ENCODE measurements around the gene SUSD6. TPM values are rescaled to one million over a fixed set of nuclear protein-coding genes. Genes with fewer than 3 reads are reported as not detected.

Gene SUSD6
- total RNA-seq, 1 donor from 2014 or later: 67.1 TPM

GRCh38 chr14:69571449-69572029 lies 39.9 kb upstream of the SUSD6 start:
- Mint-ChIP-seq H3K4me1 (peaks cover 13% of the 10 kb centered on the region), H3K27me3 (peaks cover 56% of the 10 kb centered on the region), H3K27ac (no peak overlapping the region), H3K4me3 (no peak overlapping the region), H3K36me3 (ENCODE audit: low read depth) (no peaks in the 10 kb centered on the region), H3K9me3 (no peaks in the 10 kb centered on the region)
- DNase-seq: no peak
- ChIA-PET POLR2A (no interaction called here), CTCF (interaction anchor here (1.3 to 2.6 kb wide), 2 partner anchors 9 to 329 kb away, joined by 6 to 7 read pairs; no protein-coding TSS in a partner anchor)
- intact Hi-C loops (cut with micrococcal nuclease): no loop called here
- TF ChIP-seq, protein P1, sequence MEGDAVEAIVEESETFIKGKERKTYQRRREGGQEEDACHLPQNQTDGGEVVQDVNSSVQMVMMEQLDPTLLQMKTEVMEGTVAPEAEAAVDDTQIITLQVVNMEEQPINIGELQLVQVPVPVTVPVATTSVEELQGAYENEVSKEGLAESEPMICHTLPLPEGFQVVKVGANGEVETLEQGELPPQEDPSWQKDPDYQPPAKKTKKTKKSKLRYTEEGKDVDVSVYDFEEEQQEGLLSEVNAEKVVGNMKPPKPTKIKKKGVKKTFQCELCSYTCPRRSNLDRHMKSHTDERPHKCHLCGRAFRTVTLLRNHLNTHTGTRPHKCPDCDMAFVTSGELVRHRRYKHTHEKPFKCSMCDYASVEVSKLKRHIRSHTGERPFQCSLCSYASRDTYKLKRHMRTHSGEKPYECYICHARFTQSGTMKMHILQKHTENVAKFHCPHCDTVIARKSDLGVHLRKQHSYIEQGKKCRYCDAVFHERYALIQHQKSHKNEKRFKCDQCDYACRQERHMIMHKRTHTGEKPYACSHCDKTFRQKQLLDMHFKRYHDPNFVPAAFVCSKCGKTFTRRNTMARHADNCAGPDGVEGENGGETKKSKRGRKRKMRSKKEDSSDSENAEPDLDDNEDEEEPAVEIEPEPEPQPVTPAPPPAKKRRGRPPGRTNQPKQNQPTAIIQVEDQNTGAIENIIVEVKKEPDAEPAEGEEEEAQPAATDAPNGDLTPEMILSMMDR (IDR thresholded peaks at IDR 0.05): no peak
- no peak for ATAC-seq (ENCODE audit: low read depth)

DNA sequence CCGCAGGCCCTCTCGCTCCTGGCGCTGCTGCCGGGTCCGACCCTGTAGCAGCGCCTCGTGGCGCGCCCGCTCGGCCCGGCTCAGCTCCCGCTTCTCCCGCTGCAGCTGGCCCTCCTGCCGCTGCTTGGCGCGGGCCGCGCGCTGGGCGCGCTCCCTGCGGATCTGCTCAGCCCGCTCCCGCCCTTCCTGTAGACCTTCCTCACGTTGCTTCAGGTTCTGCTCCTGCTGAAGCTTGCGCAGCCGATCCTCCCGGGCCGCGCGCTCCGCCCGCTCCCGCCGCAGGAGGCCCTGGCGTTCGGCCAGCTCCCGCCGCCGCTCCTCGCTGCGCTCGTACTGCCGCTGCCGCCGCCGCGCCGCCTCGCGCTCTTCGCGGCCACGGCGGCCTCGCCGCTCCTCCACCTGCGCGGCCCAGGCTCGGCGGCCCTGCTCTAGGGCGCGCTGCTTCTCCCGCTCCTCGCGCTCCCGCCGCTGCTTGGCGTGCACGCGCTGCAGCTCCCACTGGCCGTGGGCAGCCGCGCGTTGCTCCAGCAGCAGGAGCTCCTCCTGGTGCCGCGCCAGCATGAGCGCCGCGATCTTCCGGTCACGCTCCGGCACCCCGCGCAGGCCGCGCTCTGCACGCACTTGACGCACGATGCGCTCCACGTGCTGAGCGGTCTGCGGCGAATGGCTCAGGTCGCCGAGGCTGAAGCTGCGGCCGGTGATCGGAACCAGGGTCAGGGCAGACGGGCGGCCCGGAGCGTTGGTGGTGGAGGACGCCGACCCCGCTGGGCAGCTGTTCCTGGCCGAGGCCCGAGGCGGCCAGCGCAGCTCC lies 39.2 kb upstream of the SUSD6 start:
- CTCF ChIA-PET: interaction anchor here (2.6 kb wide), 1 partner anchor 329 kb away, joined by 7 read pairs; no protein-coding TSS in a partner anchor
- TF ChIP-seq, protein P1 (IDR thresholded peaks at IDR 0.05): no peak
- no peaks in the 10 kb centered on the region for H3K9me3 Mint-ChIP-seq
- no peak for ATAC-seq (ENCODE audit: low read depth)
- DNase-seq: no peak
- no peaks in the 10 kb centered on the region for H3K36me3 Mint-ChIP-seq (ENCODE audit: low read depth)
- H3K27ac Mint-ChIP-seq: no peak overlapping the region
- peak overlapping the region; percentile 15 for H3K4me3 Mint-ChIP-seq
- POLR2A ChIA-PET: no interaction called here
- intact Hi-C loops (cut with micrococcal nuclease): no loop called here
- H3K4me1 Mint-ChIP-seq: peaks cover 13% of the 10 kb centered on the region
- peaks cover 56% of the 10 kb centered on the region for H3K27me3 Mint-ChIP-seq

- Mint-ChIP-seq H3K27me3 (peaks cover 51% of the 10 kb centered on the region), H3K4me1 (peaks cover 13% of the 10 kb centered on the region), H3K4me3 (peak overlapping the region; percentile 15), H3K9me3 (no peaks in the 10 kb centered on the region), H3K27ac (no peak overlapping the region), H3K36me3 (ENCODE audit: low read depth) (no peaks in the 10 kb centered on the region)
- CTCF ChIA-PET: interaction anchor here (2.6 kb wide), 1 partner anchor 330 kb away, joined by 7 read pairs; no protein-coding TSS in a partner anchor
- POLR2A ChIA-PET: no interaction called here
- TF ChIP-seq, protein P1 (IDR thresholded peaks at IDR 0.05): no peak
- ATAC-seq (ENCODE audit: low read depth) (no peak), DNase-seq (no peak)
- intact Hi-C loops (cut with micrococcal nuclease): no loop called here
Measured at GRCh38 chr14:69572841-69573135, 38.6 kb upstream of the SUSD6 start.

GRCh38 chr14:69573205-69573830 lies 38.1 kb upstream of the SUSD6 start:
- H3K4me1 Mint-ChIP-seq: peaks cover 13% of the 10 kb centered on the region
- POLR2A ChIA-PET: no interaction called here
- no peaks in the 10 kb centered on the region for H3K9me3 Mint-ChIP-seq
- peak overlapping the region; percentile 85 for H3K4me3 Mint-ChIP-seq
- intact Hi-C loops (cut with micrococcal nuclease): no loop called here
- CTCF ChIA-PET: interaction anchor here (1.0 to 4.1 kb wide), 3 partner anchors 113 to 331 kb away, joined by 5 to 54 read pairs (median 8); no protein-coding TSS in a partner anchor
- no peak for ATAC-seq (ENCODE audit: low read depth)
- no peaks in the 10 kb centered on the region for H3K36me3 Mint-ChIP-seq (ENCODE audit: low read depth)
- no peak for DNase-seq
- no peak overlapping the region for H3K27ac Mint-ChIP-seq
- H3K27me3 Mint-ChIP-seq: peaks cover 47% of the 10 kb centered on the region
- TF ChIP-seq, protein P1 (IDR thresholded peaks at IDR 0.05): no peak

DNA sequence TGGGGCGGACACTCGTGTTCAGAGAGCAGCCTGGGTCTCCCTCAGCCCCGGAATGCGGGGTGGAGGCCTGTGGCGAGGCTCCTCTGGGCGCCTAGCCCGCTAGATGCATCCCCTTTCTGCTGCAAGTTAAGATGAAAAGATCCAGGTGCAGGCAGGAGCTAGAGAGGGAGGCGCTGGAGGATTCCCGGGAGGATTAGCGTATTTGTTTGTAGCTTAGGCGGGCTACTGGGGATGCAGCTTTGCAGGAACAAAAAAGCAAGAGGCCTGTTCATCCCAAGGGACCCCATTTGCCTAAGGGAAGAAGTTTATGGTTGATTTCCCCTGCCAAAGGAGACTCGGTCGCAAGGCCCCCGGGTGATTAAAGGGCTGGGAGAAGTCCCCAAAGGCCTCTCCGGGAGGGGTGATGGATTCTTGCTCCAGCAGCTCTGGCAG lies 37.5 kb upstream of the SUSD6 start:
- ATAC-seq (ENCODE audit: low read depth): no peak
- TF ChIP-seq, protein P1 (IDR thresholded peaks at IDR 0.05): no peak
- intact Hi-C loops (cut with micrococcal nuclease): loop anchor here (1.0 kb wide), 4 partner anchors 114 to 445 kb away; no protein-coding TSS in a partner anchor
- H3K27ac Mint-ChIP-seq: no peak overlapping the region
- no peaks in the 10 kb centered on the region for H3K36me3 Mint-ChIP-seq (ENCODE audit: low read depth)
- H3K4me1 Mint-ChIP-seq: peaks cover 13% of the 10 kb centered on the region
- no peak for DNase-seq
- CTCF ChIA-PET: interaction anchor here (0.8 to 4.1 kb wide), 4 partner anchors 19 to 332 kb away, joined by 4 to 54 read pairs (median 6); no protein-coding TSS in a partner anchor
- peaks cover 44% of the 10 kb centered on the region for H3K27me3 Mint-ChIP-seq
- H3K4me3 Mint-ChIP-seq: peak overlapping the region; percentile 85
- POLR2A ChIA-PET: interaction anchor here (0.6 kb wide), 1 partner anchor 41 kb away, joined by 3 read pairs; no protein-coding TSS in a partner anchor
- no peaks in the 10 kb centered on the region for H3K9me3 Mint-ChIP-seq
